Stromal cell of bone marrow (primary cell): ENCODE measurements around the gene TMEM97.

Experiments
- DNase-seq: peaks from one replicate; pipeline ENCODE4 v3.0.0-alpha.2; 2012; ENCODE audit warnings: low read depth

Gene TMEM97

DNA sequence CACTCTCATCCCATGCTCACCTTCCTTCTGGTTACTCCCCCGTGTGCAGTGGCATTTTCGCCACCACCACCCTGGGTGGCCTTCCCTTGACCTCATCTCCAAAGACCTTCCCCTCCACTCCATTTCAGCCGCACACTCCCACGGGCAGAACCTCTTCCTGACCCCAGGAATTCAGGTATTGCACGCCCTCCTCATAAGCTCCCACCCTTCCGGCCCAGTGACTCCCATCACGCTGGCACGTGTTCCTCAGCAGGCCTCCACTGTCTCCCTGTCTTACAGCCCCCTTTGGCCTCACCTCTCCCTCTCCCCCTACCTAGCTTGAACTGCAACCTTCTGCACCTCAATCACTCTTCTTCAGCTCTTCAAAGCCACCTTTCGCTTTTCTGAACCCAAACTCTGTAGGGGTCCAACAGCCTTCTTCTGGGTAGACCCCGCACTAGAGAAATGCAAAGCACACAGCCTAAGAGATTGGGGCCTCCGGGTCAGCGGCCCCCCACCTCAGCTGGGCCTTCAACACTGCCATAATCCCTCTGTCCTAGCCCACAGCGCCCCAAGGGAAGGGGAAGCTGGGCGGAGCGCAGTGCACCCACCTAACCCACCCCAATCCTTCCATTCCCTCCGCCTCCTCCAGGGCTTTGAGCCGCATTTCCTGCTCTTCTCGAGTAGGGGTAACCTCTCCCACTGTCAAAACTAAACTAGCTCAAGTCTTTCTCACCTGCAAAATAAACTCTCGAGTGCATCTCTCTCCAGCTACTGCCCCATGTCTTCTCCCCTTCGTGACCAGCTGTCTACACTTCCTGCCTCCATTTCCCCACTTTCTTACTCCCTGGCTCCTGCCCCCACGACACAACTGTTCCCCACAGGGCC is 1.7 kb upstream of the TMEM97 start:
- DNase-seq: no peak

DNA sequence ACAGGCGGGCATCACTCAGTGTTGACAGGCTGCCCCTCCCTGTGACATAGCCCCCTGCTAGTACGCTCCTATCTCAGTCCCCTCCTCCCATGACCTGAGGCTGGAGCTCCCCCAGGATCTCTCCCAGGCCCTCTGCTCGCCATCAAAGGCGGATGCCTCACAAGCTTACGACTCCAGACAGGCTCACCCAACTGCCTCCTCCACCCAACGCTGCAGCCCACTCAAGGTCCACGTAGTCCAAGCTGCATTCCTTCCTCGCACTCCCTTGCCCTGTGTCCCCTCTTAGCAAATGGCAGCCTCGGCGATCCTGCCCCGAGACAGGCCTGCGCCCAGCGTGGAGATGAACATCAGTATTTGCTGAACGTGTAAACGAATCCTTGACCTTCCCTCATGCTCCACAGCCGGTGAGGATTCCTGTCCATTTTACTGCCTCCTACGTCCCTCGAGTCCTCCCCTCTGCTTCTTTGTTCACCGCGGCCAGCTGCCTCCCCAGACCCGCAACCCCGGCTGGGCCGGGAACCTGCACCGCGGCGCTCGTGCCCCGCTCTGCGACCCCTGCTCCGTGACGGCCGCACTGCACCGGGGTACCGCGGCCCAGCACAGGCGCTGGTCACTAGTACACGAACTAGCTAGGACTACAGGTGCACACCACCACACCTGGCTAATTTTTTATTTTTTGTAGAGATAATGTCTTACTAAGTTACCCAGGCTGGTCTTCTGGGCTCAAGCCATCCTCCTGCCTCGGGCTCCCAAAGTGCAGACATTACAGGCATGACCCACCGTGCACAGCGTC is 838 bp upstream of the TMEM97 start:
- DNase-seq: no peak

DNA sequence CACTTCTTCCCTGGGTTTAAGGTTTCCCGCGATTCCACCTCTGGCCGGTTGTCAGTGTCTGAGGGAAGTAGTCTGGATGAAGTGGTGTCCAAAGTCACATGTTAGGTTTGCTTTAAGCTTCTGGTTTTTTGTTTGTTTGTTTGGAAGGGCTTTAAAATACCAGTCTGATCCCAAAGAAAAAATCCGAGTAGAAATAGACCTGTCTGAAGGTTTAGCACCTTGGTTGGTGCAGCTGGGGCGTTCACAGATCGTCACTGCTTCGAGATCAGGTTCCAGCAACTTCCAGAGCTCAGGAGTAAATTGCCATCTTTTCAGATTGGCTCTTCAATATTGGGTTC is 567 bp downstream of the TMEM97 start:
- no peak for DNase-seq

DNA sequence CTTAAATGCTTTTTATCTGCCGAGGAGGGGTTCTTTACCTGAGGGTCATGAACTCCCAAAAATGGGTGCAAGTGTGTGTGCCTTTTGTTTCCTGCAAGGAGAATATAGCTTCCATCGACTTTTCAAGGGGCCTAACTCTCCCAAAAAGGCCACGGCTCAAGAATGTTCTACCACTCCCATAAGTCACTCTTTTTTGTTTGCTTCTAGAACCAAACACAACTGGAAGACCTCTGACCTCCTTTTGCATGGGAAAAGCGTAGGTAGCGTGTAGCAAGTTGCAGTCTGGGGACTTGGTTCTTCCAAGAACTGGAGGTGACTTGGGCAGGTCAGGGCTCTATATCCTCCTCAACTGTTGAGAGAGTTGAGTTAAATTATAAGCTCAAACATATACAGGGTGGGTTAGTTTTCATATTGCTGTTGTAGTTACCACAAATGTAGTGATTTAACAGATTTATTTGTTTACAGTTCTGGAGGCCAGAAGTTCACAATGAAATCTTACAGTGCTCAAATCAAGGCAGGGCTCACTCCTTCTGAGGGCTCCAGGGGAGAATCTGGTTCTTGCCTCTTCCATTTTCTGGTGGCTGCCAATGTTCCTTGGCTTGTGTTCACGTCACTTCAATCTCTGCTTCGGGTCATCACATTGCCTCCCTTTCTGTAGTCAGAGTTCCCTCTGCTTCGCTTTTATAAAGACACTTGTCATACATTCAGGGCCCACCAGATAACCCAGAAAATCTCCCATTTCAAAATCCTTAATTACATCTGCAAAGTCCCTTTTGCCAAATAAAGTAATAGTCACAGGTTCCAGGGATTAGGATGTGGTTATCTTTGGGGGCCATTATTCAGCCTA is 1.4 kb downstream of the TMEM97 start:
- DNase-seq: no peak

DNA sequence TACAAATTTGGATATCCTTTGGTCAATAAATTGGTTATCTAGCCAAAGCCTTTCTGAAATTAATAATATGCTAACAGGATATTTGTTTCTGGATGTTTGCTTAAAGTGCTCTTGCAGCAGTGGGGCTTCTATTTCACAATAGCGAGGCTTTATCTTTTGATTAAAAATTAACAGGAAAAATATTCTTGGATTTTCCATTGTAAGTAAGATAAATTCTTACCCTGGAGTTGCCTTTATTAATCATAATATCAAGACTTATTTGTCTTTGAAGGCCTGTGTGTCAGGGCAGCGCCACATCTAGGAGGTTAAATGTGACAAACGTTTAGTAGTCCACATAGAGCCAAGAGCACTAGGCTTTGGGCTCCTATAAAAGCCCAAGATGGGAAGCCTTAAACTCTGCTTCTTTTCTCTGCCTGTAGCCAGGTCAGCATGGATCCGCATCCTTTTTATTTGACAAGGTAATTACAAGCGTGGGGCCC is 5.3 kb downstream of the TMEM97 start:
- no peak for DNase-seq

DNA sequence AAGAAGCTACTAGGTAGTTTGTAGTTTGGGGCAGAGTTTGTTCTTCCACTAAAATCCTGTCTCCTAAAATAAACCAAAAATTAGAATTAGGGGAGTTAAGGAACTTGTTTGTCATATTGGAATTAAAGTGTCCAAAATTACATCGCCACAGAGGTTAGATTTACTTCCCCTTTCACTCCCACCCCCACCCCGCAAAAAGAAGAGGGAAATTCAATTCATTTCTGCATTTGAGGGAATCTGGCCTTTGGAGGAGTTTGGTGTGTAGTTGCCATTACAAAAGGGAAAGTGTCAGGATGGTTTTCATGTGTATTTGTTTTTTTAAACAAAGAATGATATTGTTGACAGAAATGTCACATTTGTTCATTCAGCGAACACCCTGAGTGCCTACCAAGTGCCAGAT is 5.8 kb downstream of the TMEM97 start:
- no peak for DNase-seq

DNA sequence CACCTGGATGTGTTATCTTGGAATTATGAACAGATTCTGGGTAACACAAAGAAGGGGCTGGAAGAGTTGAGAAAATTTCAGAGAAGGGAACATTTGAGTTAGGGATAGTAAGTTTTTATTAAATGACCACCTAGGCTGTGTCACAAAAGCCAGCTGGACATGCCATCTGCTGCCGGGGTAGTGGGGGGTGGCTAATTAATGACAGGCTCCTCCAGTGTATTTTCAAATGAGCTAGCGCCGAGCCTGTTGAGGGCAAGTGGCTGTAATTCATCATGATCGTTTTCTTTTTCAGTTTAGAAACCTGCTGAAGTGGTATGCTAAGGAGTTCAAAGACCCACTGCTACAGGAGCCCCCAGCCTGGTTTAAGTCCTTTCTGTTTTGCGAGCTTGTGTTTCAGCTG is 6.2 kb downstream of the TMEM97 start:
- DNase-seq: no peak

DNA sequence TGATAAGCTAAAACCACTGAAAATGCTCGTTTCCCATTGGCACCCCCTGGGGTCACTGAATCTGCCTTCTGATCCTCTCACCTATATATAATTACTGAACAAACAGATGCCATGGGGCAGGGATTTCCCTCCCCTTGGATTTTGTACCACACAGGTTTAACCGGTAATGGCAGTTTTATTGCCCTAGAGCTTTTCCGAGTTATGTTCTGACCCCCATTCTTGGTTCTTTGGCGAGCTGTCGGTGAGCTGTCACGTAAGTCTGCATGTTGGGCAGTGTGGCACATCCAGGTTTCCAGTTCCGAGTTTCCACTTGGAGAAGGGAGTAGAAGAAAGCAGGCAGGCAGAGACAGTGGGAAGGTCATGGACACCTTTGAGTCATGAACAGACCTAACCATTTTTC is 7.1 kb downstream of the TMEM97 start:
- no peak for DNase-seq

DNA sequence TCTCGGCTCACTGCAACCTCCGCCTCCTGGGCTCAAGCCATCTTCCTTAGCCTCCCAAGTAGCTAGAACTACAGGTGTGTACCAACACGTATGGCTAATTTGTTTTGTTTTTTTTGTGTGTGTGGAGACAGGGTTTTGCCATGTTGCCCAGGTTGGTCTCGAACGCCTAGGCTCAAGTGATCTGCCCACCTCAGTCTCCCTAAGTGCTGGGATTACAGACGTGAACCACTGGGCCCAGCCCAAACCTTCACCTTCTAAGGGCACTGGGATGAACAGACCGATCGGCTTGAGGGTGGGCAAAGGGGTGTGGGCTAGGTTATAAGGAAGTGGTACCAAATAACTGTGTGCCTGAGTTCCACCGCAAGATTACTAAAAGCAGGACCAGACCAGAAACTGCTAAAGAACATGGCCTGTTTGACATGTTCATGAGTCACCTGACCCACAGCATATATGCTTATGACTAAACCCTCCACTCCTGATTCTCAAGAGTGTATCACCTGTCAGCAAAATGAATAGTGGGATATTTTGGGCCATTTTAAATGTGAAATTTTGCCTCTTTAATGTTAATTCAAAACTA is 8.1 kb downstream of the TMEM97 start:
- no peak for DNase-seq

DNA sequence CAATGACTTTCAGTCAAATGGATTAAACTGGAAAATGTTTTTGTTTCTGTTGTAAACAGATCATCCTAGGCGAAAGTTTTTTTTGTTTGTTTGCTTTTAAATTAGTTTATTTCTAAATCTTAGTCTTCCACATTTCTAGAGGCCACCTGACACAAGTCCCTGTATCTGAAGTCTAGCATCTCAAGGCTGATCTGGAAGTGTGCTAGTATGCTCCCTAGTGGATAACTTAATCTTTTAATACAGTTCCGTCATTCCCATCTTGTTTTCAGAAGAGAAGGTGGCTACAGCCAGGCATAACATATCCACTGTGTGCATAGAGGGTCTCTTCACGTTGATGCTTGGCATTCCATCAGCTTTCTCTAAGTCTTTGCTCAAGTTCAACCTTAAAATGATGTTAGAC is 8.7 kb downstream of the TMEM97 start:
- no peak for DNase-seq

DNA sequence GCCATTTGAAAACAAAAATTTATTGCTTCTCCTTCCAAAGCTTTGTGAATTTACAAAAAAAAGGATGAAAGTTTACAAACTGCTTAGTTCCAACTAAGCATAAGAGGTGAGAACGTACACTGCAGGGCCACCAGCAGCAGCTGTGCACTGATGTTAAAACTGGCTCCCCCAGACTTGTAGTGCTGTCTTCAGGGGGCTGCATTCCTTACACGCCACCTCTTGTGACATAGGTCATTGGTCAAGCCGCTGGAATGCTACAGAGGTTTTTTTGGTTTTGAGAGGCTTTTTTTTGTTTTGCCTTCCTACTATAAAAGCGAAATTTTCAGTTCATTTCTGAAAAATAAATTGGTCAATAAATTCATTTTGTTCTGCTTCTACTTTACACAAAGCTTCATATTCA is 9.3 kb downstream of the TMEM97 start:
- no peak for DNase-seq

DNA sequence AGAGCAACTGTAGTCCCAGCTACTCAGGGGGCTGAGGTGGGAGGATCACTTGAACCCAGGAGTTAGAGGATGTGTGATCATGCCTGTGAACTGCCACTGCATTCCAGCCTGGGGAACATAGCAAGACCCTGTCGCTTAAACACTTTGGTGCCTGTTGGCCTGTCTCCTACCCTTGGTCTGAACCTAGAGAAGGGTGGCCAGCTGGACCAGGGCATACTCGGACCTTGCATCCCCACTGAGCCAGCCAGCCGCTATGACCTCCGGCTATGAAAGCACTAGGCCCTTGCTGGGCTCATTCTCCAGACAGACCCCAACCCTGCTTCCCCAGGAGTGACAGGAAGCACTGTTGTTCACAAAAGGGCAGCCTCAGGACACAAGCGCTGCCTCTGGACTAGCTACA is 11.7 kb downstream of the TMEM97 start:
- no peak for DNase-seq

DNA sequence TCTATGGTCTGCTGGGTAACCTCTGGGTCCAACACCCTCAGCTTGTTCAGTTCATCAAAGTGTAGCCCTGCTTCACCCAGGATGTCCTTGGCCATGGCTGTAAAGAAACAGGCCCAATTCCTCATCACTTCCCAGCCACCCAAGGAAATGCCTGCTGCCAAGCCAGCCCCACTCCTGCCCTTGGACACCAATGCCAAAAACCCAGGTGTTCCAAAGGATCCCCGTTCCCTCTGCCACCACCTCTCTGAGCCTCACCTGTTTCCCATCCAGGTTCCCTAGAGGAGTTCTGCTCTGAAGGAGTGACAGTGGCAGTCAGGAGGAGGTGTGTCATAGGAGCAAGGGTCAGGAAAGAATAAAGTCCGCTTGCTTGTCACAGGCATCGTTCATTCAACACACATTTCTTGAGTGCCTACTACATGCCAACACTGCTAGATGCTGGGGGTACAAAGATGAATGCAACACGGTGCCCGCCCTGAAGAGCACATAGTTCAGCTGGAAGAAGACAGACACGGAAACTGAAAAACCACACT is 13.0 kb downstream of the TMEM97 start:
- no peak for DNase-seq

DNA sequence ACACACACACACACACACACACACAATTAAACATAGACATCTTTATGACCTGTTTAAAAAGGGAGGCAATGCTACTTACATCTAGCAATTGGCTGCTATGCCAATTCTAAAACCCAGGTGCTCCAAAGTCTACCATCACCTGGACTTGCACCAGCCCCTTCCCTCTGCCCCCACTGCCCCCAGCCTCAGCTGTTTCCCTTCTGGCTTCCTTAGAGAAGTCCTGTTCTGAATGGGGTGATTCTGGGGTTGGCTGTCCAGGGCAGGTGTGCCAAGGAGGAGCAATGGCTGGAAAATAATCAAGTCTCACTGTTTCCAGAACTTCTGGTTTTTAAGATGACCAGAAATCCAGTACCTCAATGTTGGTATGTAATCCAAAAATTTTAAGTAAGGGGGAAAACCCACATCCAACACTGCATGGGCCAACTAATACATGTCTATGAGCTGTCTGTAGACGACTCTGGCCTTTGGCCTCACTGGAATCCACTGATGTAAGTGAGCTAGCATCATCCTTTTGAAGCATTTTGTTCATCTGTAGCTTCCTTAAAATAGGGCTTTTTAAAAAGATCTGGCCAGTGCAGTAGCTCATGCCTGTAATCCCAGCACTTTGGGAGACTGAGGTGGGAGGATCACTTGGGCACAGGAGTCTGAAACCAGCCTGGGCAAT is 14.2 kb downstream of the TMEM97 start:
- DNase-seq: no peak

DNA sequence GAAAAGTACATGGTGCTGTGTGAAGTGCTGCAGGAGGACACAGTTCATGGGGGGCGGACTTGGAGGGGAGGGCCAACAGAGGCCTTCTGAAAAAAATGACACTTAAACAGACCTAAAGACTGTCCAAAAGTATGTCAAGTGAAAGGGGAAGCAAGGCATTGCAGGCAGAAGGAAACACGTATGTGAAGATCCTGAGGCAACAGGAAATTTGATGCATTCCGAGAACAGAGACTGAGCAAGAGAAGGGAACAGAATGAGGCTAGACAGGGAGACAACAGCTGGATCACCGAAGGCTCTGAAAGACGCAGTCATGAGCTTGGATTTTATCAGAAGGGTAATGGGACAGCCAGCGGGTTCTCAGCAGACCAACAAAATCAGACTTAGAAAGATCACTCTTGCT is 15.2 kb downstream of the TMEM97 start:
- DNase-seq: no peak

DNA sequence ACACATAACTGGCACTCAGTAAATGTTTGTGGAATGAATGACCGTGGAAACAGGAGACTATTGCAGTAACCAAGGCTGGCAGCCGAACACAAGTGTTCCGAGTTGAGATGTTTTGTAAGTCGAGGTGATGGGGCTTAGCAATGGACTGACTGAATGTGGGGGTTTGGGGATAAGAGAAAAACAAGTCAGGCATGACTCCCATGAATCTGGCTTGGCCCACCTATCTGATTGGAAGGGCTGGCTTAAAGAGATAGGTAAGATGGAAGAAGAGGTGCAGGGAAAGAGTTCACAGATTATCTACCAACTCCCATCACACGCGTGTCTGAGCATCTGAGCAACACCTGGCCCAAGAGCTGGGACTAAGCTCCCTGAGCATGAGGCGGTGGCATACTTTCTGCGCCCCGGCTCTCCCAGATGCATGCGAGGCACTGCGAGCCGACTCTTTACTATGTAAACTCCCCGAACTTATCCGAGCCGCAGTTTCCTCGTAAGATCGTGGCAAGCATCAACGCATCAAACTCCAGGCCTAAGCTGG is 15.7 kb downstream of the TMEM97 start:
- peak; percentile 29 for DNase-seq

DNA sequence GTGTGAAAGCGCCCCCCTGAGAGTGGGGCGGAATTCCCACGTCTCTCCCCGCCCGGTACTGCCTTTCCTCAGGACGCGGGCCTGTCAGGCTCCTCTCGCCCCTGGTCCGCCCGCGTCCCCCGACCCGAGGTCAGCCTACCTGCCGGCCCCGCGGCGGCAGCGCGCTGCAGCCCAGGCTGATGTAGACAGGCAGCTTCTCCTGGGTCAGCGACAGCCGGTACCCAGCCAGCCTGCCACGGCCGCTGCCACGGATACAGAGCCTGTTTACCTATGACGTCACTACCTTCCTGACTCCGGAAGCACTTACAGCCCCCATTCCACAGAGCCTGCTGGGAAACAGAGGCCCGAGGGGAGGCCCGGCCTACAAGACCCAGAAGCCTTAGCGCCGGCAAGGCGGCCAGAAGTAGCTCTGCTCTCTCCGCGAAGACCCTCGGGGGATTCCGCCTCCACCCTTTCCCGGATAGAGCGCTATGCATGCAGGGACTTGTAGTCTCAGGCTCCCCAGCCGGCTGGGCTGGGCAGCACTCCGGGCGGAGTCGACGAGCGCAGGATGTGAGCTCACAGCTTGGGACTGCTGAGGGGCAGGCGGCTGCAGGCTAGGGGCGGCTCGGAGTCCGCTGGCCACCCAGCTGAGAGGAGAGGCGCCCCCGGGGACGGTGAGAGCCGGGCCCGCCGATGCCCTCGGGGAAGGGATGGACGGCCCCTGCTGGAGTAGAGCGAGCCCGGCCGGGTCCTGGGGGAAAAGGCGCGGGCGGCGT is 16.4 kb downstream of the TMEM97 start, which contains the start of the genes IFT20 and TNFAIP1:
Gene IFT20, minus strand, starts transcription at position 272 of the 758 bp plus-strand sequence. CDS start 3,487 bp downstream, outside the sequence.
Gene TNFAIP1, plus strand, starts transcription at position 561 of the 758 bp plus-strand sequence. CDS start 3,761 bp downstream, outside the sequence.
- peak; percentile 100 for DNase-seq

DNA sequence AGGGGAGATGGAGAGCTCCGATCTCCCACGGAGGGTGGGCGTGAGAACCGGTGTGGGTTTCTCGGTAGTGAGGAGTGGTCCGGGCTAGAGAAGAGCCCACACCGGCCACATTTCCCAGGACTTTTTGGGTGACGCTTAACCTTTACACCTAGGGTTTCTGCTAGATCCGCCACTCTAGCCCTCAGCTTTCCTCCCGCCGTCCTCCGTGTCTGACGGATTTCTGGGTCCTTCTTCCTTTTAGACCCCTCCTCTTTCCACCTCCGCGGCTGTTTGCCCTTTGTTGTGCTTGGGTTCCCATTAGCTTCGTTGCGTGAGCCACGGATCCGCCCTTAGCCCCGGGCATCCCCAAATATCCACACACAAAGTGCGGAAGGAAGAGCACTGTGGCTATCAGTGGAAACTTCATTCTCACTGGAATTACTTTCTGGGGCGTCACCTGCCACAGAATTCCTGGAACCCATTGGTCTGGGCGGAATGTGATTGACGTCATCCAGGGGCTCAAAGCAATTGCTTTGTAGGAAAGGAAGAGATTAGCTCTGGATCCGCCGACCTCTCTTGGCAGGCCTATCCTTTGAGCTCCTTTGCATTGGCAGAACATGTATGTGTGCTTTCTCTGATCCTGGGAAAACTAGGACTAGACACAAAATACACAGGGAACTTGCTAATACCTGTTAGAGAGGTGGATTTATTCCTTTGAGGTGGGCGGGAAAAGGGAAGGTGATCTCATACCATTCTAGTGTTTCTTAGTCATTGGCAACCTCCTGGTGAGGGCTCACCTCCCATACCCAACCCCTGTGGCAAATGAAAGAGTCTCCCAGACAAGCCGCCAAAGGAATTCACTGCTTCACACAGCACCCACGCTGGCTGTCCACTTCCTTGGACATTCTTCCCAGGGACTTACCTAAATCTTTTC is 17.2 kb downstream of the TMEM97 start:
- peak; percentile 53 for DNase-seq
